HUES6 (cell line): ENCODE data around the gene C1S.
"Not testable (repeated sequence)": the region's sequence is repeated elsewhere in the genome, so short reads cannot be mapped to it uniquely, and the experiment has no call there.

ENCODE experiments used
- H3K27ac ChIP-seq: 2 replicates; pipeline ENCODE4 v1.7.0; 2013; ENCODE audit warnings: low read depth, mild to moderate bottlenecking, low read length, inconsistent platforms
- H3K27me3 ChIP-seq: 2 replicates; pipeline ENCODE4 v1.6.1; 2013; ENCODE audit warnings: low read length; ENCODE audit not compliant: control insufficient read depth, insufficient read depth
- H3K36me3 ChIP-seq: 2 replicates; pipeline ENCODE4 v1.6.1; 2013; ENCODE audit warnings: low read length; ENCODE audit not compliant: control insufficient read depth, insufficient read depth
- H3K4me1 ChIP-seq: 2 replicates; pipeline ENCODE4 v1.6.1; 2013; ENCODE audit warnings: low read length; ENCODE audit not compliant: control insufficient read depth, insufficient read depth
- H3K4me3 ChIP-seq: 2 replicates; pipeline ENCODE4 v1.5.1; 2013; ENCODE audit warnings: low read depth, low read length
- H3K9ac ChIP-seq: one replicate; pipeline ENCODE4 v1.6.1; 2013; ENCODE audit warnings: mild to moderate bottlenecking, low read length
- H3K9me3 ChIP-seq: 2 replicates; pipeline ENCODE4 v1.6.1; 2013; ENCODE audit warnings: low read depth, low read length; ENCODE audit not compliant: control insufficient read depth, insufficient read depth

The C1S gene

GRCh38 chr12:7102582-7102981 lies 42.1 kb downstream of the C1S start:
- Histone ChIP-seq H3K36me3 (peaks cover 6% of the 10 kb centered on the region; the same call in 1 of the 2 replicates), H3K27ac (no peak overlapping the region), H3K4me1 (no peaks in the 10 kb centered on the region), H3K4me3 (no peak overlapping the region), H3K9me3 (peaks cover 5% of the 10 kb centered on the region; the same call in 1 of the 2 replicates), H3K27me3 (no peaks in the 10 kb centered on the region), H3K9ac (no peak overlapping the region)

- H3K9me3 ChIP-seq: peaks cover 5% of the 10 kb centered on the region; the same call in 1 of the 2 replicates
- H3K27me3 ChIP-seq: no peaks in the 10 kb centered on the region
- H3K27ac ChIP-seq: no peak overlapping the region
- H3K4me3 ChIP-seq: no peak overlapping the region
- peaks cover 6% of the 10 kb centered on the region; the same call in 1 of the 2 replicates for H3K36me3 ChIP-seq
- H3K9ac ChIP-seq: no peak overlapping the region
- no peaks in the 10 kb centered on the region for H3K4me1 ChIP-seq
Measured at GRCh38 chr12:7103837-7104584, 43.5 kb downstream of the C1S start.

- Histone ChIP-seq H3K9me3 (peaks cover 5% of the 10 kb centered on the region; the same call in 1 of the 2 replicates), H3K36me3 (no peaks in the 10 kb centered on the region; the same call in 1 of the 2 replicates), H3K4me1 (peaks cover 5% of the 10 kb centered on the region), H3K9ac (no peak overlapping the region), H3K4me3 (no peak overlapping the region), H3K27ac (no peak overlapping the region), H3K27me3 (0 out of 2 replicates have a peak, but pooled peaks cover 9% of the 10 kb centered on the region)
Measured at GRCh38 chr12:7106082-7106481, 45.6 kb downstream of the C1S start.

- not testable (repeated sequence) for H3K4me3 ChIP-seq, H3K27ac ChIP-seq, H3K9me3 ChIP-seq, H3K9ac ChIP-seq, H3K27me3 ChIP-seq, H3K36me3 ChIP-seq, H3K4me1 ChIP-seq
Measured at GRCh38 chr12:7107181-7107580, 46.7 kb downstream of the C1S start.

GRCh38 chr12:7107636-7108002 lies 47.1 kb downstream of the C1S start:
- Histone ChIP-seq H3K27me3 (0 out of 2 replicates have a peak, but pooled peaks cover 9% of the 10 kb centered on the region), H3K27ac (no peak overlapping the region), H3K9ac (no peak overlapping the region), H3K36me3 (no peaks in the 10 kb centered on the region; the same call in 1 of the 2 replicates), H3K9me3 (peaks cover 5% of the 10 kb centered on the region; the same call in 1 of the 2 replicates), H3K4me3 (peak overlapping the region; percentile 60), H3K4me1 (peaks cover 5% of the 10 kb centered on the region)

- Histone ChIP-seq H3K4me1 (peaks cover 5% of the 10 kb centered on the region), H3K9me3 (peaks cover 5% of the 10 kb centered on the region; the same call in 1 of the 2 replicates), H3K27ac (peak overlapping the region; percentile 5; the same call in 1 of the 2 replicates), H3K36me3 (no peaks in the 10 kb centered on the region; the same call in 1 of the 2 replicates), H3K4me3 (peak overlapping the region; percentile 60), H3K27me3 (0 out of 2 replicates have a peak, but pooled peaks cover 9% of the 10 kb centered on the region), H3K9ac (peak overlapping the region; percentile 69)
Measured at GRCh38 chr12:7108003-7108795, 47.7 kb downstream of the C1S start.

- Histone ChIP-seq H3K27ac (peak within 1 kb of the TSS; percentile 5; the same call in 1 of the 2 replicates), H3K27me3 (0 out of 2 replicates have a peak, but pooled peaks cover 9% of the 10 kb centered on the region), H3K36me3 (no peaks in the 10 kb centered on the region; the same call in 1 of the 2 replicates), H3K9me3 (peaks cover 5% of the 10 kb centered on the region; the same call in 1 of the 2 replicates), H3K4me3 (peak within 1 kb of the TSS; percentile 60), H3K9ac (peak within 1 kb of the TSS; percentile 69), H3K4me1 (peaks cover 8% of the 10 kb centered on the region)
Measured at GRCh38 chr12:7108796-7109571, 48.5 kb downstream of the C1S start, which contains the start of gene C1RL. Gene C1RL (minus strand): TSS chr12:7109214. CDS start chr12:7109180, 34 bp downstream.

GRCh38 chr12:7109572-7109920 lies 49.0 kb downstream of the C1S start:
- 0 out of 2 replicates have a peak, but pooled peaks cover 9% of the 10 kb centered on the region for H3K27me3 ChIP-seq

GRCh38 chr12:7110661-7111060 lies 50.1 kb downstream of the C1S start:
- H3K27me3 ChIP-seq: 0 out of 2 replicates have a peak, but pooled peaks cover 9% of the 10 kb centered on the region
- H3K4me1 ChIP-seq: peaks cover 8% of the 10 kb centered on the region
- no peak overlapping the region for H3K4me3 ChIP-seq
- no peaks in the 10 kb centered on the region; the same call in 1 of the 2 replicates for H3K36me3 ChIP-seq
- peaks cover 5% of the 10 kb centered on the region; the same call in 1 of the 2 replicates for H3K9me3 ChIP-seq
- no peak overlapping the region for H3K27ac ChIP-seq
- H3K9ac ChIP-seq: no peak overlapping the region

More at GRCh38 chr12:7109572-7109920, 49.0 kb downstream of the C1S start:
- peaks cover 8% of the 10 kb centered on the region for H3K4me1 ChIP-seq
- peak overlapping the region; percentile 60; the same call in 1 of the 2 replicates for H3K4me3 ChIP-seq
- no peaks in the 10 kb centered on the region; the same call in 1 of the 2 replicates for H3K36me3 ChIP-seq
- H3K9ac ChIP-seq: no peak overlapping the region
- H3K9me3 ChIP-seq: peaks cover 5% of the 10 kb centered on the region; the same call in 1 of the 2 replicates
- no peak overlapping the region for H3K27ac ChIP-seq

GRCh38 chr12:7112041-7112440 lies 51.5 kb downstream of the C1S start:
- H3K4me3 ChIP-seq: no peak overlapping the region
- no peaks in the 10 kb centered on the region for H3K36me3 ChIP-seq
- H3K27ac ChIP-seq: no peak overlapping the region
- H3K27me3 ChIP-seq: 0 out of 2 replicates have a peak, but pooled peaks cover 9% of the 10 kb centered on the region
- H3K4me1 ChIP-seq: peaks cover 8% of the 10 kb centered on the region
- no peak overlapping the region for H3K9ac ChIP-seq
- H3K9me3 ChIP-seq: no peaks in the 10 kb centered on the region
